ENCODE data around the gene GALNT14. TPM values are rescaled to one million over a fixed set of nuclear protein-coding genes. Genes with fewer than 3 reads are reported as not detected.

Gene GALNT14
- total and polyA plus RNA-seq, 10 of the 15 experiments (the other 5 are each of a cell fraction or from before 2014, with no cell fraction given), result 3.7 to 17.8 (median 6.0) TPM

GRCh38 chr2:31101701-31102100 is 36.5 kb downstream of the GALNT14 start (continued):
- TF ChIP-seq, protein P1, sequence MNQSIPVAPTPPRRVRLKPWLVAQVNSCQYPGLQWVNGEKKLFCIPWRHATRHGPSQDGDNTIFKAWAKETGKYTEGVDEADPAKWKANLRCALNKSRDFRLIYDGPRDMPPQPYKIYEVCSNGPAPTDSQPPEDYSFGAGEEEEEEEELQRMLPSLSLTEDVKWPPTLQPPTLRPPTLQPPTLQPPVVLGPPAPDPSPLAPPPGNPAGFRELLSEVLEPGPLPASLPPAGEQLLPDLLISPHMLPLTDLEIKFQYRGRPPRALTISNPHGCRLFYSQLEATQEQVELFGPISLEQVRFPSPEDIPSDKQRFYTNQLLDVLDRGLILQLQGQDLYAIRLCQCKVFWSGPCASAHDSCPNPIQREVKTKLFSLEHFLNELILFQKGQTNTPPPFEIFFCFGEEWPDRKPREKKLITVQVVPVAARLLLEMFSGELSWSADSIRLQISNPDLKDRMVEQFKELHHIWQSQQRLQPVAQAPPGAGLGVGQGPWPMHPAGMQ (IDR thresholded peaks at IDR 0.05; ENCODE audit: borderline replicate concordance), result no peak
- TF ChIP-seq HCFC1 (IDR thresholded peaks at IDR 0.05; ENCODE audit: low read length) (no peak), BACH1 (IDR thresholded peaks at IDR 0.05; ENCODE audit: borderline replicate concordance) (no peak), SMAD1 (IDR thresholded peaks at IDR 0.05; ENCODE audit: low read depth, partially characterized antibody) (no peak), MEF2A (IDR thresholded peaks at IDR 0.05; ENCODE audit: insufficient read depth, low read depth, low read length) (no peak)

GRCh38 chr2:31097962-31098613 is 40.2 kb downstream of the GALNT14 start:
- no TSS peak for BruUV-seq (replicated peaks)
- Histone ChIP-seq H2AFZ (ENCODE audit: control insufficient read depth, low read depth, low read length) (no peak overlapping the region), H3K27ac (ENCODE audit: control insufficient read depth, insufficient read depth) (no peak overlapping the region), H3K9me3 (replicated peaks; ENCODE audit: control insufficient read depth, insufficient read depth, low read length) (no peaks in the 10 kb centered on the region), H3K79me2 (ENCODE audit: control insufficient read depth, insufficient read depth, low read length) (no peaks in the 10 kb centered on the region), H3K4me3 (no peak overlapping the region), H3K9ac (ENCODE audit: control insufficient read depth, insufficient read depth, low read length) (no peak overlapping the region), H3K4me1 (ENCODE audit: control insufficient read depth, insufficient read depth, low read length) (no peaks in the 10 kb centered on the region), H3K36me3 (ENCODE audit: control insufficient read depth in 2 of 2, insufficient read depth in 2 of 2, low read length in 1 of 2) (no peaks in the 10 kb centered on the region), H4K20me1 (ENCODE audit: control insufficient read depth, insufficient read depth) (no peaks in the 10 kb centered on the region; the same call in 1 of the 2 replicates), H3K27me3 (replicated peaks in 1 of 2; ENCODE audit: control insufficient read depth in 2 of 2, insufficient read depth in 2 of 2, low read length in 1 of 2) (no peaks in the 10 kb centered on the region), H3K4me2 (ENCODE audit: control insufficient read depth, insufficient read depth) (no peak overlapping the region)
- DNase-seq (ENCODE audit: low read depth, low spot score) (no peak), ATAC-seq (no peak), FAIRE-seq (no peak)
- WGBS (ENCODE audit: insufficient coverage, insufficient replicate concordance, low lambda C conversion rate, missing lambda C conversion rate), result 28% methylated on average over 2 of the region's 2 CpGs
- intact Hi-C loops (cut with micrococcal nuclease; ENCODE audit: unreplicated experiment), result no loop called here
- ChIA-PET CTCF (no interaction called here), RAD21 (ENCODE audit: unreplicated experiment) (no interaction called here), SMC1A (ENCODE audit: uncharacterized antibody, unreplicated experiment) (no interaction called here), POLR2A (no interaction called here)
- TF ChIP-seq YBX1 (IDR thresholded peaks at IDR 0.05), result no peak
- in situ Hi-C loops (cut with MboI), result no loop called here
